Esophagus squamous epithelium (tissue), 4 donors: ENCODE data around the gene ACSL4.

Source experiments
- POLR2A ChIP-seq, 4 donors: fragments of 450-650 bp; IDR thresholded peaks; one replicate each; pipeline ENCODE4 v1.6.1; 2017; ENCODE audit warnings: antibody characterized with exemption in 4 of 4, mild to moderate bottlenecking in 4 of 4, moderate library complexity in 3 of 4
- TF ChIP-seq, protein P1 (sequence below), 6 experiments: fragments of 450-650 bp in 4 of 6; fragments of 200-600 bp in 2 of 6; sonication (generic) in 2 of 6; IDR thresholded peaks; one replicate each; pipeline ENCODE4 v1.5.1; 2016 to 2019; ENCODE audit warnings: antibody characterized with exemption in 6 of 6, mild to moderate bottlenecking in 4 of 6, moderate library complexity in 4 of 6

DNA sequence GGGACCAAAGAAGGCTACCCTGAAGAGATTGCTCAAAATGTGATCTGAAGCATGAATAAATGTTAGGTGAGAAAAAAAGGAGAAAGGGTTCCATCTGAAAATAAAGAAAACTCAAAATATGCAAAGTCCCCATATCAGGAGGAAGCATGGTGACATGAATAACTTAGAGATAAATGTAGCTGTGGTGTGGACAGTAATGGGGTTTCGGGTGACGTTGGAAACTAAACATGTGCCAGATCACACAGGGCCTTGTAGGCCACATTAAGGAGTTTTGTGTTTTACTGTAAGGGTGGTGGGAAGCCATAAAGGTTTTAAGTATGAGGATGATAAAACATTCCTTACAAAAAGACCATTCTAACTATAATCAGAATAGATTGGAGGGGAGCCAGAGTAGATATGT is 40.3 kb upstream of the ACSL4 start:
- TF ChIP-seq, protein P1, sequence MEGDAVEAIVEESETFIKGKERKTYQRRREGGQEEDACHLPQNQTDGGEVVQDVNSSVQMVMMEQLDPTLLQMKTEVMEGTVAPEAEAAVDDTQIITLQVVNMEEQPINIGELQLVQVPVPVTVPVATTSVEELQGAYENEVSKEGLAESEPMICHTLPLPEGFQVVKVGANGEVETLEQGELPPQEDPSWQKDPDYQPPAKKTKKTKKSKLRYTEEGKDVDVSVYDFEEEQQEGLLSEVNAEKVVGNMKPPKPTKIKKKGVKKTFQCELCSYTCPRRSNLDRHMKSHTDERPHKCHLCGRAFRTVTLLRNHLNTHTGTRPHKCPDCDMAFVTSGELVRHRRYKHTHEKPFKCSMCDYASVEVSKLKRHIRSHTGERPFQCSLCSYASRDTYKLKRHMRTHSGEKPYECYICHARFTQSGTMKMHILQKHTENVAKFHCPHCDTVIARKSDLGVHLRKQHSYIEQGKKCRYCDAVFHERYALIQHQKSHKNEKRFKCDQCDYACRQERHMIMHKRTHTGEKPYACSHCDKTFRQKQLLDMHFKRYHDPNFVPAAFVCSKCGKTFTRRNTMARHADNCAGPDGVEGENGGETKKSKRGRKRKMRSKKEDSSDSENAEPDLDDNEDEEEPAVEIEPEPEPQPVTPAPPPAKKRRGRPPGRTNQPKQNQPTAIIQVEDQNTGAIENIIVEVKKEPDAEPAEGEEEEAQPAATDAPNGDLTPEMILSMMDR (IDR thresholded peaks at IDR 0.05): no peak
- TF ChIP-seq POLR2A (IDR thresholded peaks at IDR 0.05): no peak
